GM23338 (cell line): ENCODE results near the gene KLK2.

Source experiments
- CREB1 ChIP-seq: fragments of 250-450 bp; sonication (Bioruptor Pico); IDR thresholded peaks from 2 replicates; pipeline ENCODE4 v1.5.0; 2020; ENCODE audit warnings: low read depth, mild to moderate bottlenecking, moderate library complexity
- EZH2 ChIP-seq: fragments of 200-600 bp; sonication (generic); IDR thresholded peaks from one replicate; pipeline ENCODE4 v1.8.0; 2017; ENCODE audit warnings: antibody characterized with exemption, mild to moderate bottlenecking, low read depth; ENCODE audit not compliant: unreplicated experiment
- TF ChIP-seq, protein P1 (sequence below), 2 experiments: fragments of 200-600 bp in 1 of 2; sonication (generic) in 1 of 2; conservative IDR thresholded peaks; 2 replicates each; pipeline versions ENCODE4 v1.5.1 to v1.6.1; 2016 to 2017; ENCODE audit warnings: antibody characterized with exemption in 2 of 2, low read depth in 2 of 2, mild to moderate bottlenecking in 2 of 2, moderate library complexity in 1 of 2
- TF ChIP-seq, protein P2 (sequence below): IDR thresholded peaks from 2 replicates; pipeline ENCODE4 v1.6.1; 2016; ENCODE audit warnings: antibody characterized with exemption

DNA sequence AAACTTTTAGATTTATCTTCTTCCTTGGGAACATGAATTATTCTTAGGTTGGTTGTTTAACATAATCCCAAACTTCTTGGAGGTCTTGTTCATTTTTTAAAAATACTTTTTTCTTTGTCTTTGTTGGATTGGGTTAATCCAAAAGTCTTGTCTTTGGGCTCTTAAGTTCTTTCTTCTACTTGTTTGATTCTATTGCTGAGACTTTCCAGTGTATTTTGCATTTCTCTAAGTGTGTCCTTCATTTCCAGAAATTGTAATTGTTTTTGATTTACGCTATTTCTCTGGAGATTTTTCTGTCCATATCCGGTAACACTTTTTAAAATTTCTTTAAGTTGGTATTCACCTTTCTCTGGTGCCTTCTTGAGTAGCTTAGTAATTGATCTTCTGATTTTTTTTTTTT is 30.0 kb upstream of the KLK2 start:
- no peak for TF ChIP-seq EZH2
- TF ChIP-seq, protein P1, sequence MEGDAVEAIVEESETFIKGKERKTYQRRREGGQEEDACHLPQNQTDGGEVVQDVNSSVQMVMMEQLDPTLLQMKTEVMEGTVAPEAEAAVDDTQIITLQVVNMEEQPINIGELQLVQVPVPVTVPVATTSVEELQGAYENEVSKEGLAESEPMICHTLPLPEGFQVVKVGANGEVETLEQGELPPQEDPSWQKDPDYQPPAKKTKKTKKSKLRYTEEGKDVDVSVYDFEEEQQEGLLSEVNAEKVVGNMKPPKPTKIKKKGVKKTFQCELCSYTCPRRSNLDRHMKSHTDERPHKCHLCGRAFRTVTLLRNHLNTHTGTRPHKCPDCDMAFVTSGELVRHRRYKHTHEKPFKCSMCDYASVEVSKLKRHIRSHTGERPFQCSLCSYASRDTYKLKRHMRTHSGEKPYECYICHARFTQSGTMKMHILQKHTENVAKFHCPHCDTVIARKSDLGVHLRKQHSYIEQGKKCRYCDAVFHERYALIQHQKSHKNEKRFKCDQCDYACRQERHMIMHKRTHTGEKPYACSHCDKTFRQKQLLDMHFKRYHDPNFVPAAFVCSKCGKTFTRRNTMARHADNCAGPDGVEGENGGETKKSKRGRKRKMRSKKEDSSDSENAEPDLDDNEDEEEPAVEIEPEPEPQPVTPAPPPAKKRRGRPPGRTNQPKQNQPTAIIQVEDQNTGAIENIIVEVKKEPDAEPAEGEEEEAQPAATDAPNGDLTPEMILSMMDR (conservative IDR thresholded peaks at IDR 0.05; ENCODE audit: low read depth in 2 of 2), result no peak
- TF ChIP-seq, protein P2, sequence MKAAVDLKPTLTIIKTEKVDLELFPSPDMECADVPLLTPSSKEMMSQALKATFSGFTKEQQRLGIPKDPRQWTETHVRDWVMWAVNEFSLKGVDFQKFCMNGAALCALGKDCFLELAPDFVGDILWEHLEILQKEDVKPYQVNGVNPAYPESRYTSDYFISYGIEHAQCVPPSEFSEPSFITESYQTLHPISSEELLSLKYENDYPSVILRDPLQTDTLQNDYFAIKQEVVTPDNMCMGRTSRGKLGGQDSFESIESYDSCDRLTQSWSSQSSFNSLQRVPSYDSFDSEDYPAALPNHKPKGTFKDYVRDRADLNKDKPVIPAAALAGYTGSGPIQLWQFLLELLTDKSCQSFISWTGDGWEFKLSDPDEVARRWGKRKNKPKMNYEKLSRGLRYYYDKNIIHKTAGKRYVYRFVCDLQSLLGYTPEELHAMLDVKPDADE, result no peak
- TF ChIP-seq CREB1, result no peak
